Nephron progenitor cell (in vitro differentiated cells): ENCODE measurements around the gene PPFIA4.
"Not testable (repeated sequence)": the region's sequence is repeated elsewhere in the genome, so short reads cannot be mapped to it uniquely, and the experiment has no call there.

Experiments
- DNase-seq: peaks from one replicate; pipeline ENCODE4 v3.0.0; 2021
- H3K27ac Mint-ChIP-seq: 2 replicates; pipeline ENCODE4 v1.8.0; 2021; ENCODE audit warnings: mild to moderate bottlenecking, moderate library complexity, mixed read lengths
- H3K27me3 Mint-ChIP-seq: 2 replicates; pipeline ENCODE4 v1.8.0; 2021; ENCODE audit warnings: mild to moderate bottlenecking, low read depth, mixed read lengths; ENCODE audit not compliant: poor library complexity
- H3K36me3 Mint-ChIP-seq: 2 replicates; pipeline ENCODE4 v1.8.0; 2021; ENCODE audit warnings: low read depth, mixed read lengths
- H3K4me1 Mint-ChIP-seq: 2 replicates; pipeline ENCODE4 v1.8.0; 2021; ENCODE audit warnings: mixed read lengths
- H3K4me3 Mint-ChIP-seq: 2 replicates; pipeline ENCODE4 v1.8.0; 2021; ENCODE audit warnings: mild to moderate bottlenecking, moderate library complexity, mixed read lengths
- H3K9me3 Mint-ChIP-seq: 2 replicates; pipeline ENCODE4 v1.8.0; 2021; ENCODE audit warnings: mild to moderate bottlenecking, moderate library complexity, mixed read lengths
- CTCF ChIP-seq: fragments of 200-600 bp; sonication (generic); IDR thresholded peaks from 2 replicates; pipeline ENCODE4 v1.5.0; 2021; ENCODE audit warnings: antibody characterized with exemption

The PPFIA4 gene

GRCh38 chr1:203026031-203026665 is at the start of gene PPFIA4:
TSS of gene PPFIA4 (plus strand) at chr1:203026491. CDS start at chr1:203039009, 12,518 bp downstream.
- H3K4me1 Mint-ChIP-seq = peaks cover 26% of the 10 kb centered on the region
- H3K27ac Mint-ChIP-seq = no peak within 1 kb of the TSS
- peak; percentile 93 for DNase-seq
- no peak for TF ChIP-seq CTCF
- peaks cover 10% of the 10 kb centered on the region for H3K9me3 Mint-ChIP-seq
- peaks cover 47% of the 10 kb centered on the region for H3K36me3 Mint-ChIP-seq
- H3K27me3 Mint-ChIP-seq = peaks cover 15% of the 10 kb centered on the region
- peak within 1 kb of the TSS; percentile 93 for H3K4me3 Mint-ChIP-seq

- no peaks in the 10 kb centered on the region for H3K9me3 Mint-ChIP-seq
- no peak for TF ChIP-seq CTCF
- no peaks in the 10 kb centered on the region for H3K36me3 Mint-ChIP-seq
- H3K27ac Mint-ChIP-seq = no peak overlapping the region
- no peaks in the 10 kb centered on the region for H3K4me1 Mint-ChIP-seq
- H3K27me3 Mint-ChIP-seq = peaks cover 84% of the 10 kb centered on the region
- H3K4me3 Mint-ChIP-seq = no peak overlapping the region
- DNase-seq = no peak
Observed at GRCh38 chr1:202976633-202977032, 49.7 kb upstream of the PPFIA4 start.

GRCh38 chr1:202979459-202979858 is 46.8 kb upstream of the PPFIA4 start:
- no peaks in the 10 kb centered on the region for H3K36me3 Mint-ChIP-seq
- no peaks in the 10 kb centered on the region for H3K9me3 Mint-ChIP-seq
- H3K27ac Mint-ChIP-seq = no peak overlapping the region
- TF ChIP-seq CTCF = no peak
- no peak overlapping the region for H3K4me3 Mint-ChIP-seq
- no peak for DNase-seq
- no peaks in the 10 kb centered on the region for H3K4me1 Mint-ChIP-seq
- H3K27me3 Mint-ChIP-seq = peaks cover 67% of the 10 kb centered on the region

- DNase-seq = no peak
- Mint-ChIP-seq H3K27me3 (peaks cover 58% of the 10 kb centered on the region), H3K4me3 (no peak overlapping the region), H3K4me1 (peaks cover 3% of the 10 kb centered on the region), H3K27ac (no peak overlapping the region), H3K9me3 (no peaks in the 10 kb centered on the region), H3K36me3 (no peaks in the 10 kb centered on the region)
- TF ChIP-seq CTCF = no peak
Observed at GRCh38 chr1:202981939-202982338, 44.4 kb upstream of the PPFIA4 start.

GRCh38 chr1:202982715-202983430 is 43.4 kb upstream of the PPFIA4 start:
- H3K27me3 Mint-ChIP-seq = peaks cover 48% of the 10 kb centered on the region
- no peaks in the 10 kb centered on the region for H3K9me3 Mint-ChIP-seq
- no peak for DNase-seq
- no peak overlapping the region for H3K27ac Mint-ChIP-seq
- no peak overlapping the region for H3K4me3 Mint-ChIP-seq
- no peaks in the 10 kb centered on the region for H3K36me3 Mint-ChIP-seq
- no peak for TF ChIP-seq CTCF
- peaks cover 10% of the 10 kb centered on the region for H3K4me1 Mint-ChIP-seq

GRCh38 chr1:202986120-202986519 is 40.2 kb upstream of the PPFIA4 start:
- not testable (repeated sequence) for H3K36me3 Mint-ChIP-seq, H3K27ac Mint-ChIP-seq, H3K4me3 Mint-ChIP-seq, H3K9me3 Mint-ChIP-seq, DNase-seq
- peaks cover 35% of the 10 kb centered on the region for H3K27me3 Mint-ChIP-seq
- peaks cover 16% of the 10 kb centered on the region for H3K4me1 Mint-ChIP-seq
